H9 (cell line): ENCODE data around the gene MYD88. TPM values are rescaled to one million over a fixed set of nuclear protein-coding genes. Genes with fewer than 3 reads are reported as not detected.

Experiments used
- DNase-seq: peaks from one replicate; pipeline ENCODE4 v3.0.0-alpha.2; 2017
- H2AFZ ChIP-seq: one replicate; pipeline ENCODE4 v1.6.1; 2013; ENCODE audit warnings: mild to moderate bottlenecking, low read length, control low read depth, moderate library complexity
- H2AK5ac ChIP-seq: 2 replicates; pipeline ENCODE4 v1.6.1; 2013; ENCODE audit warnings: low read length, control low read depth, mixed read lengths; ENCODE audit not compliant: insufficient read length
- H2BK120ac ChIP-seq: one replicate; pipeline ENCODE4 v1.6.1; 2013; ENCODE audit warnings: low read depth, mild to moderate bottlenecking, low read length, control low read depth, inconsistent platforms; ENCODE audit not compliant: poor library complexity, severe bottlenecking
- H2BK12ac ChIP-seq: 2 replicates; pipeline ENCODE4 v1.6.1; 2013; ENCODE audit warnings: low read length, control low read depth, mixed read lengths, low read depth; ENCODE audit not compliant: insufficient read length
- H2BK15ac ChIP-seq: 2 replicates; pipeline ENCODE4 v1.6.1; 2013; ENCODE audit warnings: low read depth, low read length, control low read depth
- H2BK20ac ChIP-seq: one replicate; pipeline ENCODE4 v1.6.1; 2013; ENCODE audit warnings: low read depth, mild to moderate bottlenecking, low read length, control low read depth, inconsistent platforms; ENCODE audit not compliant: poor library complexity, severe bottlenecking
- H2BK5ac ChIP-seq: 2 replicates; pipeline ENCODE4 v1.6.1; 2013; ENCODE audit warnings: low read length, control low read depth, mixed read lengths; ENCODE audit not compliant: insufficient read length
- H3K14ac ChIP-seq: 2 replicates; pipeline ENCODE4 v1.6.1; 2013; ENCODE audit warnings: low read length, control low read depth; ENCODE audit not compliant: insufficient read depth
- H3K18ac ChIP-seq: 2 replicates; pipeline ENCODE4 v1.6.1; 2013; ENCODE audit warnings: low read depth, mild to moderate bottlenecking, mixed read lengths, low read length, control low read depth; ENCODE audit not compliant: insufficient read length
- H3K23ac ChIP-seq: 2 replicates; pipeline ENCODE4 v1.6.1; 2013; ENCODE audit warnings: low read length, control low read depth, mixed read lengths, low read depth; ENCODE audit not compliant: insufficient read length
- H3K23me2 ChIP-seq: 2 replicates; pipeline ENCODE4 v1.6.1; 2013; ENCODE audit warnings: low read depth, mild to moderate bottlenecking, mixed read lengths, low read length, control low read depth; ENCODE audit not compliant: insufficient read length, poor library complexity, severe bottlenecking
- H3K27ac ChIP-seq: 2 replicates; pipeline ENCODE4 v1.5.1; 2013; ENCODE audit warnings: low read length, control low read depth, mixed read lengths, low read depth; ENCODE audit not compliant: insufficient read length
- H3K27me3 ChIP-seq: 2 replicates; pipeline ENCODE4 v1.6.1; 2013; ENCODE audit warnings: low read length, control low read depth, inconsistent platforms; ENCODE audit not compliant: insufficient read depth
- H3K4ac ChIP-seq: 2 replicates; pipeline ENCODE4 v1.6.1; 2013; ENCODE audit warnings: low read depth, mild to moderate bottlenecking, control low read depth, inconsistent platforms, low read length, moderate library complexity
- H3K4me1 ChIP-seq: 2 replicates; pipeline ENCODE4 v1.6.1; 2013; ENCODE audit warnings: low read length, control low read depth, inconsistent platforms; ENCODE audit not compliant: insufficient read depth
- H3K4me2 ChIP-seq: 2 replicates; pipeline ENCODE4 v1.6.1; 2013; ENCODE audit warnings: low read length, control low read depth, mixed read lengths; ENCODE audit not compliant: insufficient read length, insufficient read depth
- H3K56ac ChIP-seq: 2 replicates; pipeline ENCODE4 v1.6.1; 2013; ENCODE audit warnings: low read depth, mild to moderate bottlenecking, mixed read lengths, low read length, control low read depth; ENCODE audit not compliant: insufficient read length
- H3K79me1 ChIP-seq: 2 replicates; pipeline ENCODE4 v1.6.1; 2013; ENCODE audit warnings: low read depth, mild to moderate bottlenecking, moderate library complexity, low read length, control low read depth, inconsistent platforms; ENCODE audit not compliant: insufficient read depth, poor library complexity, severe bottlenecking
- H3K79me2 ChIP-seq: 2 replicates; pipeline ENCODE4 v1.6.1; 2013; ENCODE audit warnings: low read length, control low read depth, inconsistent platforms; ENCODE audit not compliant: insufficient read depth
- H3K9ac ChIP-seq: 2 replicates; pipeline ENCODE4 v1.6.1; 2013; ENCODE audit warnings: low read length, control low read depth, mixed read lengths; ENCODE audit not compliant: insufficient read length; ENCODE audit errors: extremely low read depth
- H3K9me3 ChIP-seq: one replicate; pipeline ENCODE4 v1.6.1; 2013; ENCODE audit warnings: low read depth, low read length, inconsistent platforms; ENCODE audit not compliant: control insufficient read depth
- H3T11ph ChIP-seq: one replicate; pipeline ENCODE4 v1.6.1; 2013; ENCODE audit warnings: mild to moderate bottlenecking, low read length, control low read depth, inconsistent platforms
- H4K20me1 ChIP-seq: one replicate; pipeline ENCODE4 v1.6.1; 2013; ENCODE audit not compliant: control insufficient read depth, insufficient read length, insufficient read depth
- H4K5ac ChIP-seq: 2 replicates; pipeline ENCODE4 v1.6.1; 2013; ENCODE audit warnings: low read depth, mild to moderate bottlenecking, mixed read lengths, low read length, control low read depth; ENCODE audit not compliant: insufficient read length
- H4K8ac ChIP-seq: replicated peaks from 2 replicates; pipeline ENCODE4 v1.6.1; 2013; ENCODE audit warnings: low read length, control low read depth, mixed read lengths, low read depth; ENCODE audit not compliant: insufficient read length
- H4K91ac ChIP-seq: 2 replicates; pipeline ENCODE4 v1.6.1; 2013; ENCODE audit warnings: low read depth, mild to moderate bottlenecking, moderate library complexity, mixed read lengths, low read length, control low read depth; ENCODE audit not compliant: insufficient read length
- H3K27ac Mint-ChIP-seq, 3 experiments: 2 replicates in 2 of 3; 3 replicates in 1 of 3; pipeline ENCODE4 v1.8.0; 2020 to 2021; ENCODE audit warnings: mixed read lengths in 3 of 3, mild to moderate bottlenecking in 1 of 3, moderate library complexity in 1 of 3
- H3K27me3 Mint-ChIP-seq: 2 replicates; pipeline ENCODE4 v1.8.0; 2021; ENCODE audit warnings: low read depth, mild to moderate bottlenecking, moderate library complexity, mixed read lengths
- H3K36me3 Mint-ChIP-seq, 3 experiments: 2 replicates in 2 of 3; 3 replicates in 1 of 3; pipeline ENCODE4 v1.8.0; 2020 to 2021; ENCODE audit warnings: low read depth in 3 of 3, mixed read lengths in 3 of 3; ENCODE audit not compliant: insufficient read depth in 1 of 3
- H3K4me1 Mint-ChIP-seq, 2 experiments: 2 replicates each; pipeline ENCODE4 v1.8.0; 2020; ENCODE audit warnings: mixed read lengths in 2 of 2
- H3K4me3 Mint-ChIP-seq, 2 experiments: 2 replicates in 1 of 2; 3 replicates in 1 of 2; pipeline ENCODE4 v1.8.0; 2020 to 2021; ENCODE audit warnings: mild to moderate bottlenecking in 2 of 2, mixed read lengths in 2 of 2, moderate library complexity in 1 of 2
- H3K9me3 Mint-ChIP-seq, 2 experiments: 2 replicates in 1 of 2; 3 replicates in 1 of 2; pipeline ENCODE4 v1.8.0; 2020; ENCODE audit warnings: mild to moderate bottlenecking in 2 of 2, mixed read lengths in 2 of 2, moderate library complexity in 1 of 2
- WGBS: extraction: QIAGEN DNeasy Blood & Tissue Kit; methylation state at CpG from one replicate; pipeline ENCODE4 v1.1.7; 2013; ENCODE audit warnings: missing lambda C conversion rate, low lambda C conversion rate, mixed read lengths; ENCODE audit not compliant: insufficient read length; ENCODE audit errors: extremely low coverage; 5-methylcytosine and 5-hydroxymethylcytosine counted together
- total RNA-seq: library from RNA; stranded (reverse); gene quantifications from 2 replicates; pipeline ENCODE4 v1.2.1, GENCODE V29; 2021
- TF ChIP-seq, protein P1 (sequence below): fragments of 200-600 bp; sonication (generic); conservative IDR thresholded peaks from 3 replicates; pipeline ENCODE4 v1.8.0; 2021; ENCODE audit warnings: antibody characterized with exemption, mild to moderate bottlenecking

The MYD88 gene
- total RNA-seq, 1 experiment from 2014 or later = 33.4 TPM

DNA sequence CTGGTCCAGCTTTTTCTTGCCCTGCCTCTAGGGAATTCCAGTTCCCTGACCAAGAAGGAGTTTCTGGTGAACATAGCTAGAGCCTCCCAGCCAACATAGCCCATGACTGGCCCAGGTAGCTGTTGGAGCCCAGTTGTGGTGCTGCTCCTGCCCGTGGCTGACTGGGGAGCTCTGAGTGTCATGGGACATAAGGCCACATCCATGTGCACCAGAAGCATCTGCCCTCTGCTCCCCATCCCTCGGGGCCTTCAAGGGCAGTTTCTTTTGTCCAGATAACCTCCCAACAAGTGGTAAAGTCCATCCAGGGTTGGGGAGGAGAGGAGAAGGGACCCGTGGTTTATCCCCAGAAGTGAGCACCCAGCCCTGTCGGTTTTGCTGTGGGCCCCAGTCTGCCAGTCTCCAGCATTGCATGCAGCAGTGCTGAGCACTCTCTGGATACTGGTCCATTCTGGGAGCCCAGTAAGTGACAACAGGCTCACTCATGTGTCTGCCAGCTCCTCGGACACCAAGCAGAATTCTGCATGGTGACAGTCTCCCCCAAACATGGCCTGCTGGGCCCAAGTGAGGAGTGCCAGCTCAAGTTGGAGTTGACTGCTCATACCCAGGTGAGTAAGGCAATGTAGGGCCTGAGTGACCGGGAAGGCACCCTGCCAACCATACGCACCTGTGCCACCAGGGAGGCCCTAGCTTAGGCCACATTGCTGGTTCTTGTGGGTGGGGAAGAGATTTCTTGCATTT is 30.4 kb upstream of the MYD88 start:
- no peaks in the 10 kb centered on the region for H3K4me1 ChIP-seq
- H3K4me3 Mint-ChIP-seq = no peak overlapping the region
- H3K27me3 Mint-ChIP-seq = peaks cover 2% of the 10 kb centered on the region; the same call in 1 of the 2 replicates
- H2BK120ac ChIP-seq = no peak overlapping the region
- H3K79me2 ChIP-seq = no peaks in the 10 kb centered on the region
- H2BK12ac ChIP-seq = no peak overlapping the region
- no peak overlapping the region for H4K5ac ChIP-seq
- no peaks in the 10 kb centered on the region for H3K27me3 ChIP-seq
- no peaks in the 10 kb centered on the region for H3K9me3 ChIP-seq
- H2AFZ ChIP-seq = no peak overlapping the region
- H3K23me2 ChIP-seq = no peaks in the 10 kb centered on the region
- peak overlapping the region in 1 of 3 experiments; percentile 30; a peak in 1 of 7 replicates for H3K27ac Mint-ChIP-seq
- H4K20me1 ChIP-seq = no peaks in the 10 kb centered on the region
- no peak overlapping the region for H2BK15ac ChIP-seq
- H3K27ac ChIP-seq = no peak overlapping the region
- no peak overlapping the region for H2BK5ac ChIP-seq
- H3K18ac ChIP-seq = no peak overlapping the region
- peaks cover 0 to 2% (median 0%) of the 10 kb centered on the region in 3 experiments; a peak in 2 of 7 replicates for H3K36me3 Mint-ChIP-seq
- no peaks in the 10 kb centered on the region for H3K79me1 ChIP-seq
- H3T11ph ChIP-seq = no peak overlapping the region
- H3K9me3 Mint-ChIP-seq = peaks cover 4 to 5% of the 10 kb centered on the region in 2 experiments; a peak in 4 of 5 replicates
- no peak overlapping the region for H3K23ac ChIP-seq
- H2AK5ac ChIP-seq = no peak overlapping the region
- no peak overlapping the region for H3K9ac ChIP-seq
- no peak overlapping the region for H3K56ac ChIP-seq
- no CpG with 5 or more reads among the region's 7 CpGs for WGBS
- no peak overlapping the region; the same call in 1 of the 2 replicates for H3K14ac ChIP-seq
- no peak overlapping the region for H2BK20ac ChIP-seq
- no peaks in the 10 kb centered on the region for H3K4me1 Mint-ChIP-seq
- H4K8ac ChIP-seq = no peak overlapping the region
- no peak overlapping the region for H3K4ac ChIP-seq
- no peak overlapping the region for H4K91ac ChIP-seq
- DNase-seq = peak; percentile 18
- no peak overlapping the region for H3K4me2 ChIP-seq
- TF ChIP-seq, protein P1, sequence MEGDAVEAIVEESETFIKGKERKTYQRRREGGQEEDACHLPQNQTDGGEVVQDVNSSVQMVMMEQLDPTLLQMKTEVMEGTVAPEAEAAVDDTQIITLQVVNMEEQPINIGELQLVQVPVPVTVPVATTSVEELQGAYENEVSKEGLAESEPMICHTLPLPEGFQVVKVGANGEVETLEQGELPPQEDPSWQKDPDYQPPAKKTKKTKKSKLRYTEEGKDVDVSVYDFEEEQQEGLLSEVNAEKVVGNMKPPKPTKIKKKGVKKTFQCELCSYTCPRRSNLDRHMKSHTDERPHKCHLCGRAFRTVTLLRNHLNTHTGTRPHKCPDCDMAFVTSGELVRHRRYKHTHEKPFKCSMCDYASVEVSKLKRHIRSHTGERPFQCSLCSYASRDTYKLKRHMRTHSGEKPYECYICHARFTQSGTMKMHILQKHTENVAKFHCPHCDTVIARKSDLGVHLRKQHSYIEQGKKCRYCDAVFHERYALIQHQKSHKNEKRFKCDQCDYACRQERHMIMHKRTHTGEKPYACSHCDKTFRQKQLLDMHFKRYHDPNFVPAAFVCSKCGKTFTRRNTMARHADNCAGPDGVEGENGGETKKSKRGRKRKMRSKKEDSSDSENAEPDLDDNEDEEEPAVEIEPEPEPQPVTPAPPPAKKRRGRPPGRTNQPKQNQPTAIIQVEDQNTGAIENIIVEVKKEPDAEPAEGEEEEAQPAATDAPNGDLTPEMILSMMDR = no peak
